ENCODE results near the gene SPOPL. TPM values are rescaled to one million over a fixed set of nuclear protein-coding genes. Genes with fewer than 3 reads are reported as not detected.

SPOPL gene
- total RNA-seq, 1 experiment from 2014 or later = 40.8 TPM

DNA sequence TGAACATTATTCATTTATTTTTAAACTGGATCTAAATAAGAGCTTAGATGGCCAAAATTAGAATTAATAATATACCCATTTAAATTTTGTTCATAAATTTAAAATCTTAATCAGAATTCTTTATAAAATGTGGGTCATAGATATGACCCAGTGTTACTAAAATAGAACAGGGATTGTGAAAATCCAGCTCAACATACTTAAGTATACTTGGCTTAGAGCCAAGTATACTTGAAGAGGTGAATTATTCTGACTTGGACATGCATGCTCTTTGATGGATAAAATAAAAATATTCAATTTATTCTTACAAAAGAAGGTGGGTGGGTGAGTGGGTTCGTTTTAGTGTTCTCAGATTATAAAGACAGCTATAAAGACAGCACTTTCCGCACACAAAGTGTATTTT is 70.7 kb downstream of the SPOPL start:
- no peaks in the 10 kb centered on the region for H3K27me3 Mint-ChIP-seq (ENCODE audit: unreplicated experiment)
- H3K36me3 Mint-ChIP-seq (ENCODE audit: insufficient read depth, unreplicated experiment) = peaks cover 4% of the 10 kb centered on the region
- TF ChIP-seq, protein P1, sequence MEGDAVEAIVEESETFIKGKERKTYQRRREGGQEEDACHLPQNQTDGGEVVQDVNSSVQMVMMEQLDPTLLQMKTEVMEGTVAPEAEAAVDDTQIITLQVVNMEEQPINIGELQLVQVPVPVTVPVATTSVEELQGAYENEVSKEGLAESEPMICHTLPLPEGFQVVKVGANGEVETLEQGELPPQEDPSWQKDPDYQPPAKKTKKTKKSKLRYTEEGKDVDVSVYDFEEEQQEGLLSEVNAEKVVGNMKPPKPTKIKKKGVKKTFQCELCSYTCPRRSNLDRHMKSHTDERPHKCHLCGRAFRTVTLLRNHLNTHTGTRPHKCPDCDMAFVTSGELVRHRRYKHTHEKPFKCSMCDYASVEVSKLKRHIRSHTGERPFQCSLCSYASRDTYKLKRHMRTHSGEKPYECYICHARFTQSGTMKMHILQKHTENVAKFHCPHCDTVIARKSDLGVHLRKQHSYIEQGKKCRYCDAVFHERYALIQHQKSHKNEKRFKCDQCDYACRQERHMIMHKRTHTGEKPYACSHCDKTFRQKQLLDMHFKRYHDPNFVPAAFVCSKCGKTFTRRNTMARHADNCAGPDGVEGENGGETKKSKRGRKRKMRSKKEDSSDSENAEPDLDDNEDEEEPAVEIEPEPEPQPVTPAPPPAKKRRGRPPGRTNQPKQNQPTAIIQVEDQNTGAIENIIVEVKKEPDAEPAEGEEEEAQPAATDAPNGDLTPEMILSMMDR (IDR thresholded peaks at IDR 0.05; ENCODE audit: unreplicated experiment) = no peak
- intact Hi-C loops (cut with micrococcal nuclease; ENCODE audit: unreplicated experiment) = no loop called here
- peaks cover 7% of the 10 kb centered on the region for H3K9me3 Mint-ChIP-seq (ENCODE audit: low read depth, unreplicated experiment)
- CTCF ChIA-PET = no interaction called here
- no TSS peak for BruUV-seq (replicated peaks)
- no peak overlapping the region for H3K4me3 Mint-ChIP-seq (ENCODE audit: low read depth, unreplicated experiment)
- no peak for DNase-seq
- no peaks in the 10 kb centered on the region for H3K4me1 Mint-ChIP-seq (ENCODE audit: low read depth, unreplicated experiment)
- H3K27ac Mint-ChIP-seq (ENCODE audit: unreplicated experiment) = no peak overlapping the region

DNA sequence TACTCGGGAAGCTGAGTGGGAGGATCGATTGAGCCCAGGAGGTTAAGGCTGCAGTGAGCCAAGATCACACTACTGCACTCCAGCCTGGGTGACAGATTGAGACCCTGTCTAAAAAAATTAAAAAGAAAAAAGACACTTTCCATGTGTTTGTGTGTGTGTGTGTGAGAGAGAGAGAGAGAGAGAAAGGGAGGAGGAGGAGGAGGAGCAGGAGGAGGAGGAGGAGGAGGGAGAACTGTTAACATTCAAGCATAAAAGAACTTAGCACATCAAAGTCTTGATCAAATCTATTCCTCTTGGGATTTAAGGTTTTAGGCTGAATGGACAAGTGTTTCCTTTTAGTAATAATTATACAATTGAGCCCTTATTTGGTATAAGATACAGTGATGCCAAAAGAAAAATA is 75.5 kb downstream of the SPOPL start:
- no peak overlapping the region for H3K27ac Mint-ChIP-seq (ENCODE audit: unreplicated experiment)
- CTCF ChIA-PET = no interaction called here
- H3K4me1 Mint-ChIP-seq (ENCODE audit: low read depth, unreplicated experiment) = peaks cover 10% of the 10 kb centered on the region
- H3K27me3 Mint-ChIP-seq (ENCODE audit: unreplicated experiment) = no peaks in the 10 kb centered on the region
- BruUV-seq (replicated peaks) = no TSS peak
- H3K36me3 Mint-ChIP-seq (ENCODE audit: insufficient read depth, unreplicated experiment) = peaks cover 20% of the 10 kb centered on the region
- DNase-seq = no peak
- peaks cover 13% of the 10 kb centered on the region for H3K9me3 Mint-ChIP-seq (ENCODE audit: low read depth, unreplicated experiment)
- intact Hi-C loops (cut with micrococcal nuclease; ENCODE audit: unreplicated experiment) = no loop called here
- no peak overlapping the region for H3K4me3 Mint-ChIP-seq (ENCODE audit: low read depth, unreplicated experiment)
- TF ChIP-seq, protein P1 (IDR thresholded peaks at IDR 0.05; ENCODE audit: unreplicated experiment) = no peak

DNA sequence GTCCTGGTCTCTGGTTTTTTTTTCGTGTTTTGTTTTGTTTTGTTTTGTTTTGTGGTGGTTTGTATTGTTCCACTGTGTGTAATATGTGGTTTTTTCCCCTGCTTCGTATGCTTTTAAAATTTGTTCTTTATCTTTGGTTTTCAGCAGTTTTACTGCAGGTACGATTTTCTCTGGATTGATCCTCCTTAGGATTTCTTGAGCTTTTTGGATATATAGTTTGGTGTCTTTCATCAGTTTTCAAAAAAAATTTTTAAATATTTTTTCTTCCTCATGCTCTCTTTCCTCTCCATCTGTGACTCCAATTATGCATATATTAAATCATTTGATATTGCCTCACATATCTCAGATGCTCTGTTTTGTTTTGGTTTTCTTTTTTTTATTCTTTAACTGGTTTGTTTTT is 78.0 kb downstream of the SPOPL start:
- H3K4me3 Mint-ChIP-seq (ENCODE audit: low read depth, unreplicated experiment) = no peak overlapping the region
- peaks cover 15% of the 10 kb centered on the region for H3K4me1 Mint-ChIP-seq (ENCODE audit: low read depth, unreplicated experiment)
- TF ChIP-seq, protein P1 (IDR thresholded peaks at IDR 0.05; ENCODE audit: unreplicated experiment) = no peak
- peaks cover 20% of the 10 kb centered on the region for H3K36me3 Mint-ChIP-seq (ENCODE audit: insufficient read depth, unreplicated experiment)
- H3K27ac Mint-ChIP-seq (ENCODE audit: unreplicated experiment) = no peak overlapping the region
- no TSS peak for BruUV-seq (replicated peaks)
- no peak for DNase-seq
- no peaks in the 10 kb centered on the region for H3K27me3 Mint-ChIP-seq (ENCODE audit: unreplicated experiment)
- intact Hi-C loops (cut with micrococcal nuclease; ENCODE audit: unreplicated experiment) = no loop called here
- CTCF ChIA-PET = no interaction called here
- peaks cover 10% of the 10 kb centered on the region for H3K9me3 Mint-ChIP-seq (ENCODE audit: low read depth, unreplicated experiment)

DNA sequence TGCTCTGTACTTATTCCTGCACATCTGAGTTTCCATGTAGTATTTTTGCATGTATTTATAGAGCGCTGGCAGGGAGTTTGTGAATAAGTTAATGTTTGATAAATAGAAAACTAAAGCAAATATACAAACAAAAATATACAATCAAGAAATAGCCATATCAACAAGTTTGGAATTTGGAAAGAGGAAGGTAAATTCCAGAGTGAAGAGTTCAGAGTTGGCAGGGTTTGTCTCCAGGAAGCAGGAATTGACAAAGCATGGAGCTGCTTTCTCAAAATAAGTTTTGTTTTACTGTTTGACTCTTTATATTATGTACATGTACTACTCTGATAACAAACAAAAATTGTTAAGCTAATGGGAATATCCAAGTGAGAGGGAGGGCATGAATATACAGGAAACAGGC is 80.3 kb downstream of the SPOPL start:
- CTCF ChIA-PET = no interaction called here
- intact Hi-C loops (cut with micrococcal nuclease; ENCODE audit: unreplicated experiment) = no loop called here
- TF ChIP-seq, protein P1 (IDR thresholded peaks at IDR 0.05; ENCODE audit: unreplicated experiment) = no peak
- DNase-seq = no peak
- Mint-ChIP-seq H3K36me3 (ENCODE audit: insufficient read depth, unreplicated experiment) (peaks cover 15% of the 10 kb centered on the region), H3K4me1 (ENCODE audit: low read depth, unreplicated experiment) (peaks cover 15% of the 10 kb centered on the region), H3K4me3 (ENCODE audit: low read depth, unreplicated experiment) (no peak overlapping the region), H3K27ac (ENCODE audit: unreplicated experiment) (peak overlapping the region; percentile 44), H3K27me3 (ENCODE audit: unreplicated experiment) (no peaks in the 10 kb centered on the region), H3K9me3 (ENCODE audit: low read depth, unreplicated experiment) (peaks cover 7% of the 10 kb centered on the region)
- BruUV-seq (replicated peaks) = no TSS peak

Data from Calu3 (cell line).